SH-SY5Y (cell line): ENCODE measurements around the gene CLDN16.

ENCODE experiments used
- GATA2 ChIP-seq: IDR thresholded peaks from 2 replicates; pipeline ENCODE4 v1.6.1; 2011; ENCODE audit warnings: mild to moderate bottlenecking, low read depth, low read length
- GATA3 ChIP-seq: IDR thresholded peaks from 2 replicates; pipeline ENCODE4 v1.6.1; 2011; ENCODE audit warnings: low read depth, mild to moderate bottlenecking, low read length, moderate library complexity

DNA sequence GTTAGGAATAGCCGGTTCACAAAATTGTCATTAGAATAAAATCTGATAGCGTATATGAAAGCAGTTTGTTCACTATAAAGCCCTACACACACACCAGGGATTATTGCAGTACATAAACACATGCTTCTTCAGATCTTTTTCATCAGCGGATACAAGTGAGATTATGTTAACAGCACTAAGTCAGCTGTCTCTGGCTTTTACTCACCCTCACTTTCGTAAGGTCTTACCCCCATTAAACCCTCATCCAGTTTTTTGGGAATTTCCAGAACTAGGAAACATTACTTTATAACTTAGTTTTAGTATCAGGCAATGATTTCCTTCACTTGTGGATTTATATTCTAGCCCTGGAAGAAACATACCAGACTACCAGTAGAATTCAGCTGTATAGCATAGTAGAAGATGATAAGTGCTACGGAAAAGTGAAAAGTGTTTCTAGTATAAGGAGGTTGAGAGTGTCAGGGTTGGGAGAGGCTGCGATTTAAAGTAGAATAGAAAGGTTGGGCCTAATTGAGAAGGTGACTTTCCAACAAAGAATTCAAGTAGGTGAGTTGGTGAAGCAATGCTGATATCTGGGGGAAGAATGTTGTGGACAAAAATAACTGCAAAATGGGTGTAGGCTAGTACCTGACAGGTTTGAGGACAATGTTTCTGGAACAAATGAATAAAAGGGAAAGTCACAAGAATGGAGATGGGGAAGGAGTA is 39.0 kb downstream of the CLDN16 start:
- TF ChIP-seq GATA3: no peak
- TF ChIP-seq GATA2: no peak
